Heart left ventricle (tissue), 16 donors: Measurements from ENCODE around the gene LRMDA. TPM values are rescaled to one million over a fixed set of nuclear protein-coding genes. Genes with fewer than 3 reads are reported as not detected.

Experiments used
- ATAC-seq, 4 donors: fragments of 200-7000 bp; cut with Tn5 transposase; one replicate each; pipeline ENCODE4 v1.9.1; 2020 to 2022; ENCODE audit warnings: moderate library complexity in 4 of 4, mild to moderate bottlenecking in 3 of 4, moderate number of reproducible peaks in 1 of 4
- DNase-seq, 5 donors: peaks; one replicate each; pipeline ENCODE4 v3.0.0-alpha.2; 2020
- H3K27ac ChIP-seq, 12 donors: fragments of 200-600 bp; sonication (generic) in 4 of 12; one replicate each; pipeline versions ENCODE4 v1.5.0 to v1.8.0; 2016 to 2022; ENCODE audit warnings: mild to moderate bottlenecking in 2 of 12
- H3K27me3 ChIP-seq, 9 donors: fragments of 200-600 bp; sonication (generic) in 2 of 9; one replicate each; pipeline versions ENCODE4 v1.5.1 to v1.8.0; 2016 to 2022; ENCODE audit warnings: mild to moderate bottlenecking in 3 of 9
- H3K36me3 ChIP-seq, 9 donors: fragments of 200-600 bp; sonication (generic) in 2 of 9; one replicate each; pipeline versions ENCODE4 v1.5.0 to v1.8.0; 2018 to 2022; ENCODE audit warnings: mild to moderate bottlenecking in 2 of 9
- H3K4me1 ChIP-seq, 12 donors: fragments of 200-600 bp; sonication (generic) in 4 of 12; one replicate each; pipeline versions ENCODE4 v1.5.0 to v1.8.0; 2016 to 2022; ENCODE audit warnings: mild to moderate bottlenecking in 3 of 12
- H3K4me3 ChIP-seq, 12 donors: fragments of 200-600 bp; sonication (generic) in 4 of 12; one replicate each; pipeline versions ENCODE4 v1.5.0 to v1.8.0; 2017 to 2022; ENCODE audit warnings: mild to moderate bottlenecking in 9 of 12, moderate library complexity in 4 of 12
- H3K9me3 ChIP-seq, 12 donors: fragments of 200-600 bp; sonication (generic) in 4 of 12; one replicate each; pipeline versions ENCODE4 v1.5.0 to v1.8.0; 2016 to 2022; ENCODE audit warnings: mild to moderate bottlenecking in 1 of 12
- POLR2A ChIP-seq, 2 donors: fragments of 450-650 bp; IDR thresholded peaks; one replicate each; pipeline ENCODE4 v1.6.1; 2017; ENCODE audit warnings: antibody characterized with exemption in 2 of 2, mild to moderate bottlenecking in 2 of 2, moderate library complexity in 2 of 2
- WGBS, 4 donors: extraction: QIAGEN DNeasy Blood & Tissue Kit in 2 of 4; methylation state at CpG; one replicate each; pipeline versions ENCODE4 v1.1.5 to v1.1.7; 2013 to 2018; 5-methylcytosine and 5-hydroxymethylcytosine counted together
- intact Hi-C, 10 donors: fragments of 100-400 bp; cut with DNase I; formaldehyde crosslinking; loops; one replicate each; pipeline versions ENCODE4 v1.11.1 to v1.14.2; 2022
- polyA plus RNA-seq, 2 donors: library from polyadenylated mRNA; stranded (reverse); fragments of 200-250 nt; gene quantifications; one replicate each; pipeline ENCODE4 v1.2.3, GENCODE V29; 2013
- total RNA-seq, 9 donors: library from RNA; depleted of rRNA in 2 of 9; stranded (reverse); fragments of >200 nt in 2 of 9; fragmentation: NEBNext Ultra II Directional in 3 of 9; extraction: Animal tissue kit (Norgen Biotek cat#: 25700) in 3 of 9; gene quantifications; one replicate each; pipeline versions ENCODE4 v1.1.0 to v1.2.4, GENCODE V29; 2016 to 2023
- TF ChIP-seq, protein P1 (sequence below), 12 donors: fragments of 200-600 bp; sonication (generic) in 4 of 12; IDR thresholded peaks; one replicate each; pipeline versions ENCODE4 v1.5.0 to v1.8.0; 2018 to 2022; ENCODE audit warnings: antibody characterized with exemption in 12 of 12, mild to moderate bottlenecking in 5 of 12
- donor health status: ischemic (EF 13 %, LVEDD 7.1; RV severe dilation, severe dysfunction).
- donor health status: healthy with polysubstance abuse.
- donor health status: DM: no; HTN: yes; CAD: no.
- donor health status: DM: no; HTN: no; CAD: no.
- donor health status: ischemic (EF 25% LVEDD 6.9; RV normal size, moderate dysfunction).
- donor health status: ischemic (EF 25% LVEDD 5.7; RV mildly dilated, moderate dysfunction).
- donor health status: healthy.
- donor health status: DM: yes; HTN: yes; CAD: no.
- donor health status: ischemic (EF 35%, LVEDD 5.7; RV mildly dilated, moderate dysfunction).
- donor health status: nonischemic (EF 11% LVEDD 7.7; RV severe dilation, severe dysfunction).
- donor health status: DM: yes; HTN: yes; CAD: no.
- donor health status: PGD.
- donor health status: ischemic (EF 29% LVEDD 5.4; RV normal size, mild dysfunction).
- donor health status: nonischemic (EF 23%, LVEDD 6.1; RV moderate dilation, normal function).

Gene LRMDA
- total and polyA plus RNA-seq, 11 donors = 2.4 to 34.4 (median 14.9) TPM

DNA sequence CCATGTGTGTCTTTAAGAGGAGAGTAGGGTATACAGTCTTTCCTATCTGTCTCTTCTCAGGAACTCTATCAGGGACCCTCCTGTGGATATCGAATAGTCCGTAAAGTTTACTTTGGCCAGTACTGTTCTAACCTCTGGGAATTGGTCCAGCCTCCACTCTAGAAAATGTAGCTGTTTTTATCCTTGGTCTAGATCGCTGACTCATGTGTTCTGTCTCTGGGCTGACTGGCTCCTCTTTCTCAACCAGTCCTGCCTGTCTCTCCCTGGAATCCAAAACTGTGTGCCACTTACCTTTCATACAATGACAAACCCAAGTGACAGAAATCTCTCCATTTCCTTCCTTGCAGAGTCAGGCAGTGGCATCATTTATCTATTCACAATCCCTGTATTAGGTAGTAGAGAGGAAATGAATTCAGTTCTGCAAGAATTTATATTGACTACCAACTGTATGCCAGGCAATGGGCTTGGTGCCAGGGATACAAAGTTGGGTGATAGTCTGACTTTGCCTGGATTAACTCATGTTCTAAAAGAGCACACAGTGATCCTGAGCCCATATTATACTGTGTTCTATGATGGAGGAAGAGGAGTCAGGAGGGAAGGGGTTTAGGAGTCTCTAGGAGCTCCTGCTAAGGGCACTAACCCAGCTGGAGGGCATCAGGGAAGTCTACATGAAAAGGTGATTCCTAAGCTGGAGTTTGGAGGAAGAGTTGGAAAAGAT lies 232.7 kb downstream of the LRMDA start:
- intact Hi-C loops = loop anchor here in 3 of 10 donors (5.0 to 10.0 kb wide), 2 partner anchors 259 to 262 kb away; partner anchors contain the start of gene ZNF503 (in 3 of the 3)
- Histone ChIP-seq H3K27ac (peak overlapping the region in 6 of 12 donors; percentile 37 to 76 (median 70)), H3K4me3 (no peak overlapping the region), H3K4me1 (peaks cover 0 to 29% (median 7%) of the 10 kb centered on the region in 12 donors), H3K9me3 (no peaks in the 10 kb centered on the region), H3K36me3 (no peaks in the 10 kb centered on the region), H3K27me3 (no peaks in the 10 kb centered on the region)
- 42 to 70% (median 53%) methylated on average over 3 of the region's 3 CpGs for WGBS, 4 donors
- peak in 3 of 4 donors; percentile 61 to 89 (median 67) for ATAC-seq
- TF ChIP-seq, protein P1, sequence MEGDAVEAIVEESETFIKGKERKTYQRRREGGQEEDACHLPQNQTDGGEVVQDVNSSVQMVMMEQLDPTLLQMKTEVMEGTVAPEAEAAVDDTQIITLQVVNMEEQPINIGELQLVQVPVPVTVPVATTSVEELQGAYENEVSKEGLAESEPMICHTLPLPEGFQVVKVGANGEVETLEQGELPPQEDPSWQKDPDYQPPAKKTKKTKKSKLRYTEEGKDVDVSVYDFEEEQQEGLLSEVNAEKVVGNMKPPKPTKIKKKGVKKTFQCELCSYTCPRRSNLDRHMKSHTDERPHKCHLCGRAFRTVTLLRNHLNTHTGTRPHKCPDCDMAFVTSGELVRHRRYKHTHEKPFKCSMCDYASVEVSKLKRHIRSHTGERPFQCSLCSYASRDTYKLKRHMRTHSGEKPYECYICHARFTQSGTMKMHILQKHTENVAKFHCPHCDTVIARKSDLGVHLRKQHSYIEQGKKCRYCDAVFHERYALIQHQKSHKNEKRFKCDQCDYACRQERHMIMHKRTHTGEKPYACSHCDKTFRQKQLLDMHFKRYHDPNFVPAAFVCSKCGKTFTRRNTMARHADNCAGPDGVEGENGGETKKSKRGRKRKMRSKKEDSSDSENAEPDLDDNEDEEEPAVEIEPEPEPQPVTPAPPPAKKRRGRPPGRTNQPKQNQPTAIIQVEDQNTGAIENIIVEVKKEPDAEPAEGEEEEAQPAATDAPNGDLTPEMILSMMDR (IDR thresholded peaks at IDR 0.05) = no peak
- no peak for TF ChIP-seq POLR2A (IDR thresholded peaks at IDR 0.05)
- no peak for DNase-seq

DNA sequence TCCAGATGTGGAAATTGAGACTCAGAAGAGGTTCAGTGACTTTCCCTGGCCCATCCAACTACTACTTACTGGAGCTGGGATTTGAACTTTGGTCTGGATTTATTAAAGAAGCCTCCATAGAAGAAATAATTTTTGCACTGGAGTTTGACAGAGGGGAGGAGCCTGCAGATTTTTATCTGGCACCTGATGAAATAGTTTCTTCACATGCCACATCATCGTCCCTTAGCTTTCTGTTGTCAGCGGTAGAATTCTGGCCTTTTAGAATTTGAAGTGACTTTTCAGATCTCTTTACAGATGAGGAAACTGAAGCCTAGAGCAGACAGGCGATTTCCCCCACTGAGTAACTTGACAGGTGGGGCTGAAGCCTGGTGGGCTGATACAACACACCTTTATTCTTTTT lies 233.5 kb downstream of the LRMDA start:
- TF ChIP-seq POLR2A (IDR thresholded peaks at IDR 0.05) = no peak
- TF ChIP-seq, protein P1 (IDR thresholded peaks at IDR 0.05) = no peak
- Histone ChIP-seq H3K36me3 (no peaks in the 10 kb centered on the region), H3K27ac (no peak overlapping the region), H3K4me3 (no peak overlapping the region), H3K27me3 (no peaks in the 10 kb centered on the region), H3K9me3 (no peaks in the 10 kb centered on the region), H3K4me1 (peaks cover 0 to 29% (median 7%) of the 10 kb centered on the region in 12 donors)
- DNase-seq (no peak), ATAC-seq (no peak)
- intact Hi-C loops = loop anchor here in 3 of 10 donors (5.0 to 10.0 kb wide), 2 partner anchors 260 to 263 kb away; partner anchors contain the start of gene ZNF503 (in 3 of the 3)
- 93 to 96% (median 94%) methylated on average over 3 of the region's 3 CpGs for WGBS, 4 donors

DNA sequence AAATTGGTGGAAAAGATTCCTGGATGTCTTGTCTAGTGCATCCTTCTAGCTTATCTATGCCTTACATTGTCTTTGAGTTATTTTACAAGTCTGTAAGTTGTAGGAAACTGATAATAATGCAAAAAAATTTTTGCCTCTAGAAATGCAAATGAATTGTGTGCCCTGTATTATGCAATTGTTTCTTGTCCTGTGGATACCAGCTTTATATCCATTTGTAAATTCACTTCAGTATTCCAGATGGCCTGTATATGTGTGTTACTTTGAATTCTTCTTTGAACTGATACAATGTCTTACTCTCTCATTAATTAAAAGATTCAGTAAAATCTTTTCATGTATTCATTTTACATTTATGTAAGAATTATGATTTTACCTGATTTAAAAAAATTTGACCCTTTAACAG lies 234.3 kb downstream of the LRMDA start:
- no peak for TF ChIP-seq POLR2A (IDR thresholded peaks at IDR 0.05)
- TF ChIP-seq, protein P1 (IDR thresholded peaks at IDR 0.05) = no peak
- intact Hi-C loops = loop anchor here in 1 of 10 donors (10.0 kb wide), 1 partner anchor 261 kb away; the partner anchor contains the start of gene ZNF503
- peaks cover 0 to 25% (median 7%) of the 10 kb centered on the region in 12 donors for H3K4me1 ChIP-seq
- H3K9me3 ChIP-seq = no peaks in the 10 kb centered on the region
- H3K27me3 ChIP-seq = no peaks in the 10 kb centered on the region
- no peak for ATAC-seq
- DNase-seq = no peak
- H3K36me3 ChIP-seq = no peaks in the 10 kb centered on the region
- no peak overlapping the region for H3K27ac ChIP-seq
- no peak overlapping the region for H3K4me3 ChIP-seq

DNA sequence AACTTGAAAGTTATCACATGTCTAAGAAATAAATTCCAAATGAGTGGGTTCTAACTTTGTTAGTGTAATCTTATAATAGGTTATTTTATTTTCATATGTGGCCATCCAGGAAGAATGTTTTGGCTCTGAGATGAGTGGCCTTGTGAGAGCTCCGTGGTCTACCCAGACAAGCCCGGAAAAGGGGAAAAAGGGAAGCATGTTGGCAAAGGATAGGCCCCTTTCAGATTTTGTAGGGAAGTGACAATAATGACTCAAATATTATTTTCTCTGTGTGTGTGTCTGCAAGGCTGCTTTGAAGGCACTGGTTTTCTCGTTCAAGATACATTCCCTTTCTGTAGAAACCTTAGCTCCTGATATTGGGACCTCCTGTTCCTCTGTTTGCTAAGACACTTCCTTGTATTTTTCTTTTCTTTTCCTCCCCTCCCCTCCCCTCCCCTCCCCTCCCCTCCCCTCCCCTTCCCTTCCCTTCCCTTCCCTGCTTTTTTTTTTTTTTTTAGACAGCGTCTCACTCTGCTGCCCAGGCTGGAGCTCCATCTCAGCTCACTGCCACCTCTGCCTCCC lies 240.8 kb downstream of the LRMDA start:
- Histone ChIP-seq H3K9me3 (no peaks in the 10 kb centered on the region), H3K4me1 (peaks cover 0 to 12% (median 0%) of the 10 kb centered on the region in 12 donors), H3K36me3 (no peaks in the 10 kb centered on the region), H3K27ac (no peak overlapping the region), H3K4me3 (no peak overlapping the region), H3K27me3 (no peaks in the 10 kb centered on the region)
- ATAC-seq = no peak
- TF ChIP-seq, protein P1 (IDR thresholded peaks at IDR 0.05) = no peak
- no peak for TF ChIP-seq POLR2A (IDR thresholded peaks at IDR 0.05)
- DNase-seq = no peak
- WGBS, 4 donors = 67 to 88% (median 76%) methylated on average over 4 of the region's 4 CpGs
- intact Hi-C loops = no loop called here
